NT2/D1 (cell line): ENCODE results near the gene PPIB.

ENCODE experiments used
- SUZ12 ChIP-seq: IDR thresholded peaks from 2 replicates; pipeline ENCODE4 v1.6.1; 2011; ENCODE audit not compliant: insufficient read length, insufficient read depth; ENCODE audit errors: extremely low read depth
- YY1 ChIP-seq: IDR thresholded peaks from 2 replicates; pipeline ENCODE4 v1.6.1; 2011; ENCODE audit not compliant: insufficient read length, insufficient read depth
- ZNF274 ChIP-seq: IDR thresholded peaks from 2 replicates; pipeline ENCODE4 v1.6.1; 2011; ENCODE audit warnings: mild to moderate bottlenecking, low read depth, low read length

DNA sequence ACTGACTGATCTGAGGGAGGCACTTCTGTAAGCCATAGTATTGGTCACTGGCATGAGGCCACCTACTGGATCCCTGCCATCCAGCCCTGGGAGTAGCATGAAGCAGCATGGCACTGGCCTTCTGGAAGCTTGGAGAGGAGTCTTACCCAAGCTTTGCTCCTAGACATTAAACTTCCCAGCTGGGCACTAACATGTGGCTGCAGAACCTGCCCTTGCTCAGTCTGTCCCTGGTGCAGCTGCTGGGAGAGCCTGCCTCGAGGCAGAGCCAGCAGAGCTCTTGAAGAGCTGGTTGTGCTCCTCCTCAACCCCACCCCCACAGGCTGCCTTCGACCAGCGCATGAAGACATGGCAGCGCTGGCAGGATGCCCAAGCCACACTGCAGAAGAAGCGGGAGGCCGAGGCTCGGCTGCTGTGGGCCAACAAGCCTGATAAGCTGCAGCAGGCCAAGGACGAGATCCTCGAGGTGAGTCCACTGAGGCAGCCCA lies 28.4 kb downstream of the PPIB start:
- TF ChIP-seq SUZ12, result no peak
- no peak for TF ChIP-seq YY1
- TF ChIP-seq ZNF274, result no peak
